Measurements from ENCODE around the gene BTBD8. TPM values are rescaled to one million over a fixed set of nuclear protein-coding genes. Genes with fewer than 3 reads are reported as not detected.

Gene BTBD8
- polyA plus RNA-seq, 1 of the 3 experiments (the other 2 are of a cell fraction) = 0.62 TPM

- Histone ChIP-seq H3K9me2 (no peaks in the 10 kb centered on the region), H3K4me1 (ENCODE audit: control insufficient read depth in 1 of 2, insufficient read depth in 2 of 2, low read depth in 1 of 2, low read length in 1 of 2) (no peaks in the 10 kb centered on the region; a peak in 1 of 4 replicates), H3K4me2 (no peak overlapping the region), H3K79me2 (ENCODE audit: insufficient read depth) (no peaks in the 10 kb centered on the region), H3K9ac (no peak overlapping the region), H3K9me3 (no peaks in the 10 kb centered on the region), H3K27ac (ENCODE audit: low read depth in 2 of 2, low read length in 1 of 2) (no peak overlapping the region), H3F3A (replicated peaks; ENCODE audit: insufficient read depth) (no peaks in the 10 kb centered on the region), H3K36me3 (replicated peaks in 1 of 2; ENCODE audit: control insufficient read depth in 1 of 2, insufficient read depth in 2 of 2, low read length in 1 of 2) (no peaks in the 10 kb centered on the region), H3K27me3 (ENCODE audit: insufficient read depth) (no peaks in the 10 kb centered on the region), H2AFZ (ENCODE audit: low read depth) (no peak overlapping the region), H3K4me3 (ENCODE audit: low read depth in 2 of 2, low read length in 1 of 2) (no peak overlapping the region), H4K20me1 (ENCODE audit: insufficient read depth) (no peaks in the 10 kb centered on the region)
- CTCF ChIA-PET = no interaction called here
- no peak for DNase-seq
- 57% methylated on average over 2 of the region's 2 CpGs for WGBS (ENCODE audit: low lambda C conversion rate)
- POLR2A ChIA-PET = no interaction called here
- no peak for TF ChIP-seq MXI1 (IDR thresholded peaks at IDR 0.05; ENCODE audit: low read depth, low read length)
- no peak for TF ChIP-seq USF1 (IDR thresholded peaks at IDR 0.05; ENCODE audit: borderline replicate concordance, low read depth)
- no peak for TF ChIP-seq USF2 (IDR thresholded peaks at IDR 0.05; ENCODE audit: borderline replicate concordance, low read depth, low read length)
- no peak for TF ChIP-seq RFX5 (IDR thresholded peaks at IDR 0.05; ENCODE audit: low read length)
- TF ChIP-seq NRF1 (IDR thresholded peaks at IDR 0.05; ENCODE audit: low read depth, low read length) = no peak
- TF ChIP-seq FOXJ3 (CRISPR knock-in tag; IDR thresholded peaks at IDR 0.05) = no peak
- TF ChIP-seq NFIC (IDR thresholded peaks at IDR 0.05; ENCODE audit: borderline replicate concordance) = no peak
- no peak for TF ChIP-seq JUND (IDR thresholded peaks at IDR 0.05)
Measured at GRCh38 chr1:92136341-92136740, 56.2 kb downstream of the BTBD8 start.

- 71% methylated on average over 2 of the region's 2 CpGs for WGBS (ENCODE audit: low lambda C conversion rate)
- CTCF ChIA-PET = no interaction called here
- H3K9ac ChIP-seq = no peak overlapping the region
Measured at GRCh38 chr1:92154934-92155333, 74.8 kb downstream of the BTBD8 start.

GRCh38 chr1:92159593-92159992 is 79.4 kb downstream of the BTBD8 start:
- H3K9ac ChIP-seq = no peak overlapping the region
- no peaks in the 10 kb centered on the region; the same call in 1 of the 2 replicates for H3K9me3 ChIP-seq
- DNase-seq = no peak
- no peaks in the 10 kb centered on the region for H4K20me1 ChIP-seq (ENCODE audit: insufficient read depth)
- no peaks in the 10 kb centered on the region for H3K9me2 ChIP-seq
- peaks cover 0 to under 1% of the 10 kb centered on the region in 2 experiments for H3K36me3 ChIP-seq (replicated peaks in 1 of 2; ENCODE audit: control insufficient read depth in 1 of 2, insufficient read depth in 2 of 2, low read length in 1 of 2)
- no peak overlapping the region for H3K4me2 ChIP-seq
- ChIA-PET POLR2A (no interaction called here), CTCF (no interaction called here)
- no peak overlapping the region for H3K4me3 ChIP-seq (ENCODE audit: low read depth in 2 of 2, low read length in 1 of 2)
- WGBS (ENCODE audit: low lambda C conversion rate) = 54% methylated on average over 3 of the region's 3 CpGs
- TF ChIP-seq RFX5 (IDR thresholded peaks at IDR 0.05; ENCODE audit: low read length) (no peak), USF2 (IDR thresholded peaks at IDR 0.05; ENCODE audit: borderline replicate concordance, low read depth, low read length) (no peak), POLR2AphosphoS5 (IDR thresholded peaks at IDR 0.05; ENCODE audit: low read depth, low read length) (no peak), ELF1 (IDR thresholded peaks at IDR 0.05) (no peak), MEF2A (IDR thresholded peaks at IDR 0.05; ENCODE audit: borderline replicate concordance, low read depth) (no peak), TCF12 (IDR thresholded peaks at IDR 0.05) (no peak), CTCF (IDR thresholded peaks at IDR 0.05) (no peak), FOXJ3 (CRISPR knock-in tag; IDR thresholded peaks at IDR 0.05) (no peak), SMC3 (IDR thresholded peaks at IDR 0.05; ENCODE audit: low read depth, low read length) (no peak)
- no peaks in the 10 kb centered on the region for H3K4me1 ChIP-seq (ENCODE audit: control insufficient read depth in 1 of 2, insufficient read depth in 2 of 2, low read depth in 1 of 2, low read length in 1 of 2)
- H3K79me2 ChIP-seq (ENCODE audit: insufficient read depth) = no peaks in the 10 kb centered on the region
- no peak overlapping the region for H2AFZ ChIP-seq (ENCODE audit: low read depth)
- H3F3A ChIP-seq (replicated peaks; ENCODE audit: insufficient read depth) = no peaks in the 10 kb centered on the region
- H3K27me3 ChIP-seq (ENCODE audit: insufficient read depth) = no peaks in the 10 kb centered on the region
- no peak overlapping the region for H3K27ac ChIP-seq (ENCODE audit: low read depth in 2 of 2, low read length in 1 of 2)

More at GRCh38 chr1:92154934-92155333, 74.8 kb downstream of the BTBD8 start:
- no peaks in the 10 kb centered on the region for H3K9me2 ChIP-seq
- no peaks in the 10 kb centered on the region for H4K20me1 ChIP-seq (ENCODE audit: insufficient read depth)
- peaks cover 0 to 3% of the 10 kb centered on the region in 2 experiments for H3K36me3 ChIP-seq (replicated peaks in 1 of 2; ENCODE audit: control insufficient read depth in 1 of 2, insufficient read depth in 2 of 2, low read length in 1 of 2)
- H3K27ac ChIP-seq (ENCODE audit: low read depth in 2 of 2, low read length in 1 of 2) = no peak overlapping the region
- TF ChIP-seq SIN3A (IDR thresholded peaks at IDR 0.05; ENCODE audit: borderline replicate concordance, low read depth, low read length) (no peak), CHD2 (IDR thresholded peaks at IDR 0.05; ENCODE audit: low read length, partially characterized antibody) (no peak)
- H3K4me2 ChIP-seq = no peak overlapping the region
- H3K4me3 ChIP-seq (ENCODE audit: low read depth in 2 of 2, low read length in 1 of 2) = no peak overlapping the region
- H3K27me3 ChIP-seq (ENCODE audit: insufficient read depth) = no peaks in the 10 kb centered on the region
- no peaks in the 10 kb centered on the region for H3K79me2 ChIP-seq (ENCODE audit: insufficient read depth)
- H3K9me3 ChIP-seq = no peaks in the 10 kb centered on the region; the same call in 1 of the 2 replicates
- POLR2A ChIA-PET = no interaction called here
- DNase-seq = no peak
- no peaks in the 10 kb centered on the region for H3K4me1 ChIP-seq (ENCODE audit: control insufficient read depth in 1 of 2, insufficient read depth in 2 of 2, low read depth in 1 of 2, low read length in 1 of 2)
- H3F3A ChIP-seq (replicated peaks; ENCODE audit: insufficient read depth) = peaks cover 4% of the 10 kb centered on the region
- H2AFZ ChIP-seq (ENCODE audit: low read depth) = no peak overlapping the region

All from SK-N-SH (cell line).